Spleen (tissue), 11 donors: ENCODE data around the gene SUPT5H. TPM values are rescaled to one million over a fixed set of nuclear protein-coding genes. Genes with fewer than 3 reads are reported as not detected.

Experiments
- DNase-seq: peaks from one replicate; pipeline ENCODE4 v3.0.0-alpha.2; 2020
- H3K27ac ChIP-seq, 8 donors: fragments of 200-600 bp; sonication (generic) in 7 of 8; 1 replicate in 4 of 8; 2 replicates in 4 of 8; pipeline versions ENCODE4 v1.5.0 to v1.8.0; 2016 to 2021; ENCODE audit warnings: inconsistent platforms in 4 of 8, mild to moderate bottlenecking in 4 of 8, moderate library complexity in 1 of 8
- H3K27me3 ChIP-seq, 7 donors: fragments of 200-600 bp; sonication (generic) in 6 of 7; replicated peaks in 1 of 7; 1 replicate in 4 of 7; 2 replicates in 3 of 7; pipeline versions ENCODE4 v1.5.0 to v1.8.0; 2016 to 2021; ENCODE audit warnings: inconsistent platforms in 3 of 7, mild to moderate bottlenecking in 1 of 7
- H3K36me3 ChIP-seq, 6 donors: fragments of 200-600 bp; sonication (generic) in 5 of 6; 1 replicate in 4 of 6; 2 replicates in 2 of 6; pipeline versions ENCODE4 v1.5.0 to v1.8.0; 2016 to 2021; ENCODE audit warnings: inconsistent platforms in 2 of 6
- H3K4me1 ChIP-seq, 6 donors: fragments of 200-600 bp; sonication (generic) in 5 of 6; 1 replicate in 3 of 6; 2 replicates in 3 of 6; pipeline versions ENCODE4 v1.5.0 to v1.8.0; 2016 to 2021; ENCODE audit warnings: inconsistent platforms in 3 of 6
- H3K4me3 ChIP-seq, 8 donors: fragments of 200-600 bp; sonication (generic) in 7 of 8; 1 replicate in 4 of 8; 2 replicates in 4 of 8; pipeline versions ENCODE4 v1.5.0 to v1.8.0; 2016 to 2021; ENCODE audit warnings: inconsistent platforms in 4 of 8, mild to moderate bottlenecking in 4 of 8, moderate library complexity in 2 of 8
- H3K9me3 ChIP-seq, 8 donors: fragments of 200-600 bp; sonication (generic) in 7 of 8; 1 replicate in 4 of 8; 2 replicates in 4 of 8; pipeline versions ENCODE4 v1.5.0 to v1.8.0; 2016 to 2021; ENCODE audit warnings: inconsistent platforms in 4 of 8
- POLR2A ChIP-seq, 3 donors: fragments of 450-650 bp; IDR thresholded peaks; one replicate each; pipeline ENCODE4 v1.5.1; 2017; ENCODE audit warnings: antibody characterized with exemption in 3 of 3, mild to moderate bottlenecking in 1 of 3
- POLR2AphosphoS5 ChIP-seq, 3 donors: sonication (generic); formaldehyde crosslinking; IDR thresholded peaks; one replicate each; pipeline ENCODE4 v1.5.1; 2017; ENCODE audit warnings: antibody characterized with exemption in 3 of 3
- WGBS, 5 donors: extraction: QIAGEN DNeasy Blood & Tissue Kit in 3 of 5; methylation state at CpG; one replicate each; pipeline versions ENCODE4 v1.1.5 to v1.1.7; 2013 to 2018; 5-methylcytosine and 5-hydroxymethylcytosine counted together
- intact Hi-C: fragments of 100-400 bp; cut with DNase I; formaldehyde crosslinking; loops from one replicate; pipeline ENCODE4 v1.15.0; 2023; ENCODE audit warnings: low total_unique reads
- polyA plus RNA-seq, 3 donors: library from polyadenylated mRNA; stranded (reverse); fragments of 200-250 nt; gene quantifications; one replicate each; pipeline ENCODE4 v1.2.1, GENCODE V29; 2013
- total RNA-seq, 7 donors: library from RNA; depleted of rRNA in 3 of 7; stranded (reverse); fragments of >200 nt in 3 of 7; fragmentation: NEBNext Ultra II Directional in 4 of 7; extraction: Animal tissue kit (Norgen Biotek cat#: 25700) in 4 of 7; gene quantifications; one replicate each; pipeline versions ENCODE4 v1.1.0 to v1.2.1, GENCODE V29; 2016 to 2021
- TF ChIP-seq, protein P1 (sequence below), 11 experiments: fragments of 200-600 bp in 7 of 11; fragments of 450-650 bp in 4 of 11; sonication (generic) in 4 of 11; IDR thresholded peaks in 8 of 11; conservative IDR thresholded peaks in 3 of 11; 1 replicate in 7 of 11; 2 replicates in 4 of 11; pipeline versions ENCODE4 v1.4.0 to v1.8.0; 2016 to 2021; ENCODE audit warnings: antibody characterized with exemption in 11 of 11, inconsistent platforms in 4 of 11, mild to moderate bottlenecking in 1 of 11
- donor health status: healthy with polysubstance abuse.
- donor health status: DM: no; HTN: no; CAD: no; lungs with moderate emphysema.
- donor health status: DM: no; HTN: no; CAD: no.
- donor health status: Bipolar disorder and iron deficiency.
- donor health status: healthy.
- donor health status: DM: no; HTN: no; CAD: no.
- donor health status: DM: yes; HTN: yes; CAD: no.

Gene SUPT5H
- total and polyA plus RNA-seq, 10 donors: 95.8 to 225 (median 109) TPM

DNA sequence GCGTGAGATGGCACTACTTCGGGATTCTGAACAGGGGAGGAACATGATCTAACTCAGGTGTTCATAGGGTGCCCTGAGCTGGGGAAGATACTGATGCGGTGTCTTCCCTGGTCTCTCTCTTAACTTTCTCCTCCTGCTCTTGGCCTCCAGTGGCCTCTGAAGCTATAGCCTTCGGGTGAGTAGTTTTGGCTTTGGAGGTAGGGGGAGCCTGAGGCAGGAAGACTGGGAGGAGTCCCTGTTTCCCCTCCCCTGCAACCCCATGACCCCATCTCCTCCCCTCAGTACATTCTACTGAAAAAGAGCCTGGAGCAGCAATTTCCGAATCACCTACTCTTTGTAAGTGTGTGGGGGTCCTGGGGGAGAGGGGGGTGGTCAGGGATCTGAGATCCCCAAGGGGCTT lies 73.1 kb downstream of the SUPT5H start:
- intact Hi-C loops: no loop called here

DNA sequence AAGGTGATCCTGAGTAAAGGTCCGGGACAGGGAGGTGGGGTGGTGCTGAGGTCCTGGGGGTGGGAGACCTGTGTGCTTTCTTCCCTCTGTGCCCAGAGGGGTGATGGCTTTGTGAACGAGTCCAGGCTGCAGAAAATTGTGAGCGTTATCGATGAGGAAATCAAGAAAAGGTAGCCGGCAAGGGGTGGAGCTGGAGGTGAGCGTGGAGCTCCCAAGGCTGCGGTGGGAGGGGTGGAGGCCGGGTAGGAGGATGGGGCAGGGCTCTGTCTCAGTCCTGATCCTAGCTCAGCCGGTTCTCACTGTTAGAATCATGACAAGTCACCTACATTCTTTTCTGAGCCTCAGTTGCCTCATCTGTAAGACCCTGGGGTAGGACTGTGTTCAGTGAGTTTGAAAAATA lies 73.6 kb downstream of the SUPT5H start:
- Histone ChIP-seq H3K4me1 (peaks cover 11 to 20% (median 17%) of the 10 kb centered on the region in 6 donors), H3K9me3 (no peaks in the 10 kb centered on the region), H3K36me3 (no peaks in the 10 kb centered on the region), H3K4me3 (no peak overlapping the region), H3K27ac (no peak overlapping the region), H3K27me3 (peaks cover 0 to 52% (median 34%) of the 10 kb centered on the region in 7 donors)
- WGBS, 5 donors: 57 to 78% (median 75%) methylated on average over 9 of the region's 9 CpGs
- intact Hi-C loops: no loop called here
- TF ChIP-seq POLR2AphosphoS5 (IDR thresholded peaks at IDR 0.05) (no peak), POLR2A (IDR thresholded peaks at IDR 0.05) (no peak)
- TF ChIP-seq, protein P1, sequence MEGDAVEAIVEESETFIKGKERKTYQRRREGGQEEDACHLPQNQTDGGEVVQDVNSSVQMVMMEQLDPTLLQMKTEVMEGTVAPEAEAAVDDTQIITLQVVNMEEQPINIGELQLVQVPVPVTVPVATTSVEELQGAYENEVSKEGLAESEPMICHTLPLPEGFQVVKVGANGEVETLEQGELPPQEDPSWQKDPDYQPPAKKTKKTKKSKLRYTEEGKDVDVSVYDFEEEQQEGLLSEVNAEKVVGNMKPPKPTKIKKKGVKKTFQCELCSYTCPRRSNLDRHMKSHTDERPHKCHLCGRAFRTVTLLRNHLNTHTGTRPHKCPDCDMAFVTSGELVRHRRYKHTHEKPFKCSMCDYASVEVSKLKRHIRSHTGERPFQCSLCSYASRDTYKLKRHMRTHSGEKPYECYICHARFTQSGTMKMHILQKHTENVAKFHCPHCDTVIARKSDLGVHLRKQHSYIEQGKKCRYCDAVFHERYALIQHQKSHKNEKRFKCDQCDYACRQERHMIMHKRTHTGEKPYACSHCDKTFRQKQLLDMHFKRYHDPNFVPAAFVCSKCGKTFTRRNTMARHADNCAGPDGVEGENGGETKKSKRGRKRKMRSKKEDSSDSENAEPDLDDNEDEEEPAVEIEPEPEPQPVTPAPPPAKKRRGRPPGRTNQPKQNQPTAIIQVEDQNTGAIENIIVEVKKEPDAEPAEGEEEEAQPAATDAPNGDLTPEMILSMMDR (IDR thresholded peaks at IDR 0.05 in 8 of 11, conservative IDR thresholded peaks at IDR 0.05 in 3 of 11): no peak
- peak; percentile 11 for DNase-seq

More for the DNA sequence above, 73.1 kb downstream of the SUPT5H start:
- Histone ChIP-seq H3K36me3 (no peaks in the 10 kb centered on the region), H3K9me3 (no peaks in the 10 kb centered on the region), H3K27ac (no peak overlapping the region), H3K4me3 (no peak overlapping the region), H3K27me3 (peaks cover 0 to 57% (median 37%) of the 10 kb centered on the region in 7 donors), H3K4me1 (peaks cover 11 to 20% (median 17%) of the 10 kb centered on the region in 6 donors)
- 49 to 70% (median 68%) methylated on average over 5 of the region's 5 CpGs for WGBS, 5 donors
- no peak for TF ChIP-seq POLR2AphosphoS5 (IDR thresholded peaks at IDR 0.05)
- TF ChIP-seq, protein P1 (IDR thresholded peaks at IDR 0.05 in 8 of 11, conservative IDR thresholded peaks at IDR 0.05 in 3 of 11): no peak
- no peak for TF ChIP-seq POLR2A (IDR thresholded peaks at IDR 0.05)
- peak; percentile 8 for DNase-seq

DNA sequence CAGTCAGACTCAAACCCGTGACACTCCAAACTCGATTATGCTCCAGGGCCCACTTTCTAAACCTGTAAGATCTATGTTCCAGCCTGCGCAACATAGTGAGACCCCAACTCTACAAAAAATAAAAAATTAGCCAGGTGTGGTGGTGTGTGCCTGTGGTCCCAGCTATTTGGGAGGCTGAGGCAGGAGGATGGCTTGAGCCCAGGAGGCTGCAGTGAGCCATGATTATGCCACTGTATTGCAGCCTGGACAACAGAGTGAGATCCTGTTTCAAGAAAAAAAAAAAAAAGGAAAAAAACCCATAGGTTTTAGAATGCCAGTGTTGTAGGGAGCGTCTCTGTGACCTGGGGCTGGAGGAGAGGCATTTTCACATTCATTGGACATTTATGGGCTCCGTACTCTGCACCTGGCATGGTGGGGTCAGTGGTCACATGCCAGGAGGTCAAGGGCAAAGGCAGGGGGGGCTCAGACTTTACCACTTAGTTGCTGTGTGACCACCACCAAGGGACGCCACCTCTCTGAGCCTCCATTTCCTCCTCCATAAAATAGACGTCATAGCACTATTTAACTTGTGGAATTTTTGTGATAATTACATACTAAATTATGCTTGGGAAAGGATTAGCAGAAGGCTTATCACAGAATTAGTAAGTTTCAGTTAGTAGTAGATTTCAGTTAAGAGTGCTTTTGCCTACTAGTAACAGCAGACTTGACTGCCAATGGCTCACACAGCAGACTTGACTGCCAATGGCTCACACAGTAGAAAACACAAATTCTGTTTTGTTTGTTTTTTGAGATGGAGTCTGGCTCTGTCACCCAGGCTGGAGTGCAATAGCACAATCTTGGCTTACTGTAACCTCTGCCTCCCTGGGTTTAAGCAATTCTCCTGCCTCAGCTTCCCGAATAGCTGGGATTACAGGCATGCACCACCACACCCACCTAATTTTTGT lies 75.4 kb downstream of the SUPT5H start:
- no peak for TF ChIP-seq POLR2AphosphoS5 (IDR thresholded peaks at IDR 0.05)
- TF ChIP-seq POLR2A (IDR thresholded peaks at IDR 0.05): no peak
- TF ChIP-seq, protein P1 (IDR thresholded peaks at IDR 0.05 in 8 of 11, conservative IDR thresholded peaks at IDR 0.05 in 3 of 11): no peak
- H3K4me3 ChIP-seq: no peak overlapping the region
- H3K9me3 ChIP-seq: no peaks in the 10 kb centered on the region
- peak; percentile 13 for DNase-seq
- intact Hi-C loops: no loop called here
- peaks cover 0 to 7% (median 5%) of the 10 kb centered on the region in 6 donors for H3K4me1 ChIP-seq
- peaks cover 0 to 33% (median 16%) of the 10 kb centered on the region in 7 donors for H3K27me3 ChIP-seq
- 84 to 96% (median 86%) methylated on average over 8 of the region's 8 CpGs for WGBS, 5 donors
- no peak overlapping the region for H3K27ac ChIP-seq
- no peaks in the 10 kb centered on the region for H3K36me3 ChIP-seq

DNA sequence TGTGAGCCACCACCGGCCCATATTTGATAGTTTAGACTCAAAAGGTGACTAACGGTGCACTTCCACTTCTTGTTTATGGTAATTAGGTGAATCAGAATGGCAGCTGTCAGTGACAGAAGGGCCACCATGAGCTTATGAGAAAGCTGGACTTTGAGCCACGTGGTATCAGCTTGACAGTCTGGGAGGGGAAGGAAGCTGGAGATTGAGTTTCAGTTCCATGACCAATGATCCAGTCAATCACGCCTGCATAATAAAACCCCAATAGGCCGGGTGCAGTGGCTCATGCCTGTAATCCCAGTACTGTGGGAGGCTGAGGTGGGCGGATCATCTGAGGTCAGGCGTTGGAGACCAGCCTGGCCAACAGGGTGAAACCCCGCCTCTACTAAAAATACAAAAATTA lies 79.1 kb downstream of the SUPT5H start:
- Histone ChIP-seq H3K9me3 (no peaks in the 10 kb centered on the region), H3K4me3 (no peak overlapping the region), H3K36me3 (peaks cover 0 to 7% (median 0%) of the 10 kb centered on the region in 6 donors), H3K27me3 (no peaks in the 10 kb centered on the region), H3K27ac (no peak overlapping the region), H3K4me1 (peaks cover 0 to 2% (median 0%) of the 10 kb centered on the region in 6 donors)
- intact Hi-C loops: no loop called here
- TF ChIP-seq, protein P1 (IDR thresholded peaks at IDR 0.05 in 8 of 11, conservative IDR thresholded peaks at IDR 0.05 in 3 of 11): no peak
- TF ChIP-seq POLR2AphosphoS5 (IDR thresholded peaks at IDR 0.05) (no peak), POLR2A (IDR thresholded peaks at IDR 0.05) (no peak)
- no peak for DNase-seq
- WGBS, 5 donors: 66 to 83% (median 70%) methylated on average over 8 of the region's 8 CpGs
